GM12801 (cell line): ENCODE data around the gene NFAM1.

Experiments
- TF ChIP-seq, protein P1 (sequence below): IDR thresholded peaks from one replicate; pipeline ENCODE4 v1.5.1; 2011; ENCODE audit warnings: control low read depth; ENCODE audit not compliant: insufficient read length; ENCODE audit errors: extremely low read depth

NFAM1 gene

DNA sequence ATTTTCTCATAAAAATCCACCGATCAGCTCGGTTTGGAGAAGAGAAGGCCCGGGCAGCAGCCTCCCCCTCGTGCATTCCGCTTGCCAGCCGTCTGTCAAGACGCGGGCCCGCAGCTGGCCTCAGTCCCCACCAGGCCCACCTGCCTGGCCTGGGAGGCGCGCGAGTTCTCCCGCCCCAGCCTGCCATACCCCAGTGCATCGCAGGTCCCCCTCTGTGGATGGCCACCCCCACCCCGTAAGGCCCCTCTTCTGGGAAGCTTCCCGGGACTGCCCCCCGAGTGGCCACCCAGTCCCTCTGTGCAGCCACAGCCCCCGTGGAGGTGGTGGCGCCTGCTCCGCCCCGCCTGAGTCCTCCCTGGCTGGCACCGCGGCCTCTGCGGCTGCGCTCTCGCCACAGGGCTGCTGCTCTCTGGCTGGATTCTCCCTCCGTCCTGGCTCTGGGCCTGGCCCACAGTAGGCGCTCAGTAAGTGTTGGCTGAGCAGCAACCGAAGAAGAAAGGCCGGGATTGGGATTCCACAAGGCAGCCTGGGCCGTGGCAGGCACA, 87.8 kb downstream of the NFAM1 start:
- TF ChIP-seq, protein P1, sequence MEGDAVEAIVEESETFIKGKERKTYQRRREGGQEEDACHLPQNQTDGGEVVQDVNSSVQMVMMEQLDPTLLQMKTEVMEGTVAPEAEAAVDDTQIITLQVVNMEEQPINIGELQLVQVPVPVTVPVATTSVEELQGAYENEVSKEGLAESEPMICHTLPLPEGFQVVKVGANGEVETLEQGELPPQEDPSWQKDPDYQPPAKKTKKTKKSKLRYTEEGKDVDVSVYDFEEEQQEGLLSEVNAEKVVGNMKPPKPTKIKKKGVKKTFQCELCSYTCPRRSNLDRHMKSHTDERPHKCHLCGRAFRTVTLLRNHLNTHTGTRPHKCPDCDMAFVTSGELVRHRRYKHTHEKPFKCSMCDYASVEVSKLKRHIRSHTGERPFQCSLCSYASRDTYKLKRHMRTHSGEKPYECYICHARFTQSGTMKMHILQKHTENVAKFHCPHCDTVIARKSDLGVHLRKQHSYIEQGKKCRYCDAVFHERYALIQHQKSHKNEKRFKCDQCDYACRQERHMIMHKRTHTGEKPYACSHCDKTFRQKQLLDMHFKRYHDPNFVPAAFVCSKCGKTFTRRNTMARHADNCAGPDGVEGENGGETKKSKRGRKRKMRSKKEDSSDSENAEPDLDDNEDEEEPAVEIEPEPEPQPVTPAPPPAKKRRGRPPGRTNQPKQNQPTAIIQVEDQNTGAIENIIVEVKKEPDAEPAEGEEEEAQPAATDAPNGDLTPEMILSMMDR: no peak

GRCh38 chr22:42343531-42344081, 88.6 kb downstream of the NFAM1 start:
- TF ChIP-seq, protein P1: no peak

DNA sequence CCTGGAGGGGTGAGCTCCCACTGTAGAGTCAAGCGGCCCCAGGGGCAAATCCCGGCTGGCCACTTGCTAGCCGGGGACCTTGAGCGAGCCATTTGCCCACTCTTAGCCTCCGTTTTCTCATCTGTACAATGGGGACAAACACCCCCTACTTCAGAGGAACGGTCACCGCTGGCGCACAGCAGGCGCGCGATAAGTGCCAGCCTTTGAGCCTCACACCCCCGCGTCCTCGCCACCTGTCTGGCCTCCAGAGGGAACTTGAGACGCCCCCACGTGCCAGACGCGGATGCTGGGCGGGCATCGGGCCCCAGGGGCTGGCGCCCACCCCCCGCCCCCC, 89.1 kb downstream of the NFAM1 start:
- TF ChIP-seq, protein P1: no peak

DNA sequence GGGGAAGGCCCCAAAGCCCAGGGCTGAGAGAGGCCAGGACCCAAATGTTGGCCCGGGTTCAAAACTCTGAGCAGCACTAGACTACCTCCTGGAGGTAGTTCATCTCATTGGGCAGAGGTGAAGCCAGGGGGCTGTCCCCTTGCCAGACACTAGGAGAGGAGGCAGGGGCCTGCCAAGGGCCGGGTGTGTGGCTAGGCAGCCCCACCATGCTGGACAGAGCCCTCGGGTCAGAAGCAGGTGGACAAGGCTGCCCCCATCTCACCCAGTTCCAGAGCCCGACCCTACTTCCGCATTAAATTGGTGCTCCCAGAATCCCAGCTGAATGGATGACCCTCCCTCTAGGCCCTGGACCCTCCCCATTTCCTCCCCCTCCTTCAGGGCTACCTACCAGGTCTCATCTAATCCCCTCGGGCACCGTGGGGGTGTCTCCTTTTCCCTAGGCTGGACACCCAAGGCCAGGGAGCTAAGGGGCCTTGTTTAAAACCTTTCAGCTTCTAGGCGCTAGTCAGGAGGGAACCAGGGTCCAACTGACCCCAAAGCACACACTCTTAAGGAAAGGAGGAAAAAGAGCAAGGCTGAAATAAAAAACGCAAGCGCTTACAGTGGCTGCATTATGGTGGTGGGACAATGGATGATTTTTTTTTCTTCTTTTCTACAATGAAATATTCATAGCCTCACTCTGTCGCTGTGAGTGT, 89.6 kb downstream of the NFAM1 start:
- TF ChIP-seq, protein P1: no peak

GRCh38 chr22:42341779-42342178, 90.4 kb downstream of the NFAM1 start:
- TF ChIP-seq, protein P1: no peak

GRCh38 chr22:42340829-42341383, 91.3 kb downstream of the NFAM1 start:
- TF ChIP-seq, protein P1: no peak

- TF ChIP-seq, protein P1: no peak
Measured at GRCh38 chr22:42340150-42340549, 92.1 kb downstream of the NFAM1 start.
